ENCODE results near the gene LTF. TPM values are rescaled to one million over a fixed set of nuclear protein-coding genes. Genes with fewer than 3 reads are reported as not detected.
A peak's percentile ranks its signal among the peaks of the same experiment; 100 is the strongest.
"Not testable (repeated sequence)": the region's sequence is repeated elsewhere in the genome, so short reads cannot be mapped to it uniquely, and the experiment has no call there.

The LTF gene
- total RNA-seq, 1 donor from 2014 or later: 13.0 TPM

DNA sequence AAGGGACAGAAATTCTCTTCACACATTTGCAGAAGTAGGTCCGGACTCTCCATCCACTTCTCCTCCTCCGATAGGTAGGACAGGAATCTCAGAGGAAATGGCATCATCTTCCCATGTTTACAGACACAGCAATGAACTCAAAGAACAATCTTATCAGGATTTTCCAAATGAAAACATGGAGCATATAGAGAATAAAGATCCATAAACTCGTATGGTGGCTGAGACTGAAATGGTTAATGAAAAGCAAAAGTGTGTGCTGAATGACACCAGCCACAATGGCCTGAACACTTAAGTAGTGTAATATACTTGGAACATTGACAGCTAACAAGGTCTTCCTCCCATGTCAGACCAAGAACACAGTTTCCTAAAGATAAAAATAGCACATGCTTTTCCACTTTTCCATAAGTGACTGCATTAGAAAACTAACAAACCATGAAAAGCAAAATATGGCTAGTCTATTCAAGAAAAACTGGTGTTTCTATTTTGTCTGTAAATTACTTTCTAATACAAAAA lies 51.9 kb downstream of the LTF start:
- DNase-seq: no peak

DNA sequence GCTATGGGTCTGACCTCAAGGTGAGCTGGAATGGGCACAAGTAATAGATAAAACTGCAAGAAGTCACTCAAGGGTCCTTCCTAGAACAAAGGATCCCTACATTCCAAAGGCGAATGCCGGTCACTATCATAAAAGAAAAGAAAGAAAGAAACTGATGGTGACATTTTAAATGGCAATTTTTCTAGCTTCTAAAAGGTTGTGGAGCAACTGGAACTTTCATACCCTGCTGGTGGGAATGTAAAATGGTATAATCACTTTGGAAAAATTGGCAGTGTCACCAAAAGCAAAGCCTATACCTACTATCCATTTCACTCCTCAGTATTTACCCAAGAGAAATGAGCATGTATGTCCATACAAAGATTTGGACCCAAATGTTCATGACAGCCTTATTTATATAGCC lies 53.4 kb downstream of the LTF start:
- no peak for DNase-seq

- no peak for DNase-seq
Measured at GRCh38 chr3:46410669-46411068, 54.0 kb downstream of the LTF start.

GRCh38 chr3:46409739-46410489 lies 54.8 kb downstream of the LTF start:
- DNase-seq: no peak

- DNase-seq: no peak
Measured at GRCh38 chr3:46408853-46409252, 55.9 kb downstream of the LTF start.

DNA sequence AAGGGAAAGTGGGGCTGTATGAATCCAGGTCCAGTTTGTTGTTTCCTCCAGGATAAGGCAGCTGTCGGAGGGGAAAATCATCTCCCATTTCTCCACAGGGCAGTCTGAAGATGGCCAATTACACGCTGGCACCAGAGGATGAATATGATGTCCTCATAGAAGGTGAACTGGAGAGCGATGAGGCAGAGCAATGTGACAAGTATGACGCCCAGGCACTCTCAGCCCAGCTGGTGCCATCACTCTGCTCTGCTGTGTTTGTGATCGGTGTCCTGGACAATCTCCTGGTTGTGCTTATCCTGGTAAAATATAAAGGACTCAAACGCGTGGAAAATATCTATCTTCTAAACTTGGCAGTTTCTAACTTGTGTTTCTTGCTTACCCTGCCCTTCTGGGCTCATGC lies 56.7 kb downstream of the LTF start:
- DNase-seq: peak; percentile 82

GRCh38 chr3:46406788-46407611 lies 57.7 kb downstream of the LTF start, which contains the start of the genes CCR5AS and CCRL2:
Gene CCR5AS (minus strand): TSS chr3:46407066.
Gene CCRL2 (plus strand): TSS chr3:46407259. CDS start chr3:46408080, 821 bp downstream.
- DNase-seq: no peak

DNA sequence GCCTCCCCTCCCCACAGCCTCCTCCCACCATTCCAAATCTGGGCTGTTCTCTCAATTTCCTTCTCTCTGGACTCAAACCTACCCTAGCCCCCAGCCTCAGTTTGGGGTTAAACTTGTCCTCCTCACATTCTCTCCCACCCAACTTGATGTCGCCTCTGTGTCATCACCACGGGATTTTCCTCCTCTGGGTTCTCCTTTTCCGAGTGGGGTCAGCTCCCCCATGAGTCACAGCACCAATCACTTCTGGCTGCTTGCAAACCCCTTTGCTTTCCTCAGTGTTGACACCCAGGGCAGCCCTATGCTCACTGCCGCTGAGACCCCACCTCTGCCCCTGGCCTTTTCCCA lies 58.3 kb downstream of the LTF start:
- no peak for DNase-seq

- DNase-seq: no peak
Measured at GRCh38 chr3:46405301-46406019, 59.2 kb downstream of the LTF start.

GRCh38 chr3:46402902-46403301 lies 61.8 kb downstream of the LTF start:
- not testable (repeated sequence) for DNase-seq

DNA sequence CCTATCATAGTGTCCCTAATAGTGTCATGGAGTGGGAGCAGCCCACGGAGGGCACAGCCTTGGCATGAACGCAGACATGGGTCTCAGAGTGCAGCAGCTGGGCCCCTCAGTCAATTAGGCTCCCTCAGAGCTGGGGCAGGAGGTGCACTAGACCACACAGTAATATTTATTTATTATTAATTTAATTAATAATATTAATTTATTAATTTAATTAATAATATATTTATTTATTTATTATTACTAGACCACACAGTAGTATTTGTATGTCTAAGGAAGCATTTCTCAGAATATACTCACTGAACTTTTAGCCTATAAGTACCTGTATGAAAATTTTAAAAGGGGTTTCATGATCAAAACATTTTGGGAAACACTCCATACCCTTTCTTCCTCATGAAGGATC lies 63.1 kb downstream of the LTF start:
- DNase-seq: no peak

GRCh38 chr3:46400846-46401245 lies 63.9 kb downstream of the LTF start:
- no peak for DNase-seq

GRCh38 chr3:46400000-46400734 lies 64.5 kb downstream of the LTF start:
- no peak for DNase-seq

GRCh38 chr3:46399557-46399956 lies 65.1 kb downstream of the LTF start:
- no peak for DNase-seq

DNA sequence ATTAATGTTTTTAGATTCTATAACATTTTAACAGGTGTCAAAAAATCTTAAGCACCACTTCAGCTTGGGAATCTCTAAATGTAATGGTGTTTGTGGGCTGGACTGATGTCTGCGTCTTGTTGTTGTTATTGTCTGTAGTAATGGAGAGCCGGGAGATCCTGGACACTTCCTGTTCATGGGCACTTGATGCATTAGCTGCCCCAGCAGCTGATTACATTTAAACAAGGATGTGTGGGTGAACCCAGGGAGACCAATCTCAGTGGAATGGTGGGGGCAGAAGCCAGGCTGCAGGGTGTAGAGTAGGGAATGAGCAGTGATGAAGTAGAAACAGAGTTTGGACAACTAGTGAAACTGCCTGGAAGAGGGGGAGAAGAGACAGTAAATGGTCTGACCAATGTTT lies 65.6 kb downstream of the LTF start:
- no peak for DNase-seq

DNA sequence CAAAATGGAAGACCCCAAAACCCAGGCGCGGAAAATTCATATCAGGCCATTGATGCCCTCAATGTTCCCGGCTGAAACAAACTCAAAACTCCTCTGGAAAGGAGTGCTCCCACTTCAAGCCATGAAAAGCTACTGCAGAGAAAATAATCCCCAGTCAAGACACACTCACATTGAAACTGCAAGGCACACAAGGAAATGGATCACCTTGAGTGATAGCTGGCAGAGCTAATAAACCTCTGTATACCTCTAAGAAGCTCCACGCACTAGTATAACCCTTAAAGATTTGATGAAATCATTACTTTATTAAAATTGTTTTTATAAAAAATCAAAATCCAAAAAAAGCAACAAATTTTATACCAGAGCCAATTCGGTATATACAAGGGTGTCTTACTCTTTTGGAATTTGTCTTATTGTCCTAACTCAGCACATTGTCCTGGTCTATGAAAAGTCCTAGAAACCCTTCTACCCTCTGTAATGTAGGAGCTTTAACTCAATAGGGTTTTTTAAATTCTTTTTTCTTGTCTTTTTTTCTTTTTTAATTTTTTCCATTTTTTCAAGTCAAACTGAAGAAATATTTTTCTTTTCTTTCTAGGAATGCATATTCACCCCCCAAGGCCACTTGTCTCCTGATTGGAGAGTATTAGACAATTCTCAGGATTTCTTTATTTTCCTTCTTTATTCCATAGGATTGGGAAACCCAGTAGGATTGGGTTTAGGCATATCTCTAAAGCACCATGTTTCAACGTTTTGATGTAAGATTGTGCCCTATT lies 66.3 kb downstream of the LTF start:
- DNase-seq: no peak

GRCh38 chr3:46397111-46397510 lies 67.6 kb downstream of the LTF start:
- no peak for DNase-seq

DNA sequence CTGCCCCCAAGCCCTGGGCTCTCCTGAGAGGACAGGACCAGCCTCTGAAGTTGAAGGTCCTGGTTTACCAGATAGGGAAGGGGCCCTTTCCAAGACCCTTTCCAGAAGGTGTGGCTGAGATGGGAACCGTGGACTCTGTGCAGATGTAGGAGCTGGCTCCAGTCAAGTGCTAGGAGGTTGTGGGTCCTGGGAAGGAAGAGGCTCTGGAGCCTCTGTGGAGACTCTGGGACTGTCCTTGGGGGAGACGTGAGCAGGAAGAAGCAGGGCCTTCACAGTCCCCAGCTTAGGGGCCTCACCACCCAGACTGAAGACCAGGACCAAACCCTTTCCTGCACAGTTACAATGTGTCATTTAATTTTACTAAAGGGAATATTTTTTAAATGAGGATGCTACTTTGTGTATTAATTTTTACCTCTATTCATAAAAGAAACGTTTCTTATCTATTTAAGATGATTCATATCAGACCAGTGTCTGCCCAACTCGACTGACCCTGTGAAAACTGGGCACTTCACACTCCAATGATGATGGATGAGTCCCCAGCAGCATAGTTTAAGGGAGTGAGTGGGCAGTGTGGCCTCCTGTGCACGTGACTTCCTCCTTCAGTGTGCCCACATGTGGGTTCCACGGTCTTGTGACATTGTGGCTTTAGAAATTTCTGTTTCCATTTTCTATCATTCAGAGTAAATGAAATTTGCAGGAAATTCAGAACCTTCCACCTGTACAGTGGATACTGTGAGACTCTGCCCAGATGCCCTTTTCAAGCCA lies 68.8 kb downstream of the LTF start:
- DNase-seq: no peak

- DNase-seq: no peak
Measured at GRCh38 chr3:46395210-46395661, 69.5 kb downstream of the LTF start.

Measured in tongue (tissue), 2 donors.